IMR-90 (cell line): ENCODE results near the gene ADCY4. TPM values are rescaled to one million over a fixed set of nuclear protein-coding genes. Genes with fewer than 3 reads are reported as not detected.

Experiments
- ATAC-seq: fragments of 200-7000 bp; cut with Tn5 transposase; 2 replicates; pipeline ENCODE4 v1.9.1; 2020; ENCODE audit warnings: low read depth, mild to moderate bottlenecking, moderate library complexity
- BruUV-seq: library from RNA; stranded (reverse); fragments of 400-500 nt; replicated peaks from 2 replicates; lab custom pipeline; 2021; lab: Mats Ljungman, UMichigan
- CTCF ChIA-PET: fragments of 300-600 bp; formaldehyde crosslinking; extraction: SDS; loops from one replicate; lab custom pipeline; 2021; ENCODE audit warnings: antibody characterized with exemption; lab: Yijun Ruan, JAX
- POLR2A ChIA-PET: fragments of 300-600 bp; sonication (Branson Sonifier 250); formaldehyde crosslinking; loops from one replicate; lab custom pipeline; 2022; ENCODE audit warnings: antibody characterized with exemption; ENCODE audit not compliant: unreplicated experiment; lab: Charles Lee
- DNase-seq: peaks from one replicate; pipeline ENCODE4 v3.0.0; 2013
- H2AFZ ChIP-seq: replicated peaks from 2 replicates; pipeline ENCODE3; 2013; ENCODE audit warnings: low read length, mild to moderate bottlenecking; ENCODE audit not compliant: poor library complexity
- H2AK5ac ChIP-seq: 2 replicates; pipeline ENCODE4 v1.6.1; 2013; ENCODE audit warnings: low read depth, low read length, inconsistent platforms
- H2AK9ac ChIP-seq: replicated peaks from 2 replicates; pipeline ENCODE3; 2013; ENCODE audit warnings: mild to moderate bottlenecking, low read depth, low read length, moderate library complexity; ENCODE audit not compliant: poor library complexity
- H2BK120ac ChIP-seq: 2 replicates; pipeline ENCODE4 v1.6.1; 2013; ENCODE audit warnings: low read depth, low read length, inconsistent platforms
- H2BK15ac ChIP-seq: 3 replicates; pipeline ENCODE4 v1.6.1; 2013; ENCODE audit warnings: low read depth, low read length, inconsistent platforms
- H2BK20ac ChIP-seq: 2 replicates; pipeline ENCODE4 v1.6.1; 2013; ENCODE audit warnings: low read depth, mild to moderate bottlenecking, inconsistent platforms, low read length, moderate library complexity
- H2BK5ac ChIP-seq: 2 replicates; pipeline ENCODE4 v1.6.1; 2013; ENCODE audit warnings: mild to moderate bottlenecking, low read depth, low read length, inconsistent platforms; ENCODE audit not compliant: poor library complexity, severe bottlenecking
- H3K14ac ChIP-seq: replicated peaks from 2 replicates; pipeline ENCODE4 v1.6.1; 2013; ENCODE audit warnings: low read depth, low read length, inconsistent platforms
- H3K18ac ChIP-seq: 2 replicates; pipeline ENCODE4 v1.6.1; 2013; ENCODE audit warnings: low read depth, low read length, control low read depth
- H3K23ac ChIP-seq: 2 replicates; pipeline ENCODE4 v1.6.1; 2013; ENCODE audit warnings: low read depth, low read length, inconsistent platforms
- H3K27ac ChIP-seq: 2 replicates; pipeline ENCODE4 v1.5.1; 2013; ENCODE audit warnings: mild to moderate bottlenecking, control low read depth, low read length; ENCODE audit not compliant: insufficient read depth
- H3K27me3 ChIP-seq: 2 replicates; pipeline ENCODE4 v1.6.1; 2013; ENCODE audit warnings: low read length; ENCODE audit not compliant: control insufficient read depth, insufficient read depth
- H3K36me3 ChIP-seq: 2 replicates; pipeline ENCODE4 v1.6.1; 2013; ENCODE audit warnings: low read length, mixed read lengths; ENCODE audit not compliant: control insufficient read depth, insufficient read depth
- H3K4ac ChIP-seq: 2 replicates; pipeline ENCODE4 v1.6.1; 2013; ENCODE audit warnings: low read depth, low read length, inconsistent platforms
- H3K4me1 ChIP-seq: 2 replicates; pipeline ENCODE4 v1.6.1; 2013; ENCODE audit warnings: low read length, mixed read lengths; ENCODE audit not compliant: control insufficient read depth, insufficient read depth
- H3K4me2 ChIP-seq: 2 replicates; pipeline ENCODE4 v1.6.1; 2013; ENCODE audit warnings: low read depth, mild to moderate bottlenecking, control low read depth, low read length, moderate library complexity
- H3K4me3 ChIP-seq: 2 replicates; pipeline ENCODE4 v1.5.1; 2013; ENCODE audit warnings: low read depth, mild to moderate bottlenecking, control low read depth, low read length, moderate library complexity; ENCODE audit not compliant: insufficient read depth
- H3K56ac ChIP-seq: 2 replicates; pipeline ENCODE4 v1.6.1; 2013; ENCODE audit warnings: low read length, inconsistent platforms; ENCODE audit not compliant: insufficient read depth; ENCODE audit errors: extremely low read depth
- H3K79me1 ChIP-seq, 2 experiments: 2 replicates each; pipeline ENCODE4 v1.6.1; 2013; ENCODE audit warnings: low read length in 2 of 2, inconsistent platforms in 1 of 2, low read depth in 1 of 2
- H3K9ac ChIP-seq: 2 replicates; pipeline ENCODE4 v1.6.1; 2013; ENCODE audit warnings: low read depth, low read length, control low read depth
- H3K9me1 ChIP-seq: 2 replicates; pipeline ENCODE4 v1.6.1; 2013; ENCODE audit warnings: low read length, inconsistent platforms; ENCODE audit not compliant: insufficient read depth
- H3K9me3 ChIP-seq: 2 replicates; pipeline ENCODE4 v1.6.1; 2013; ENCODE audit warnings: low read length; ENCODE audit not compliant: control insufficient read depth, insufficient read depth
- H4K20me1 ChIP-seq: 2 replicates; pipeline ENCODE4 v1.6.1; 2013; ENCODE audit warnings: low read length, inconsistent platforms; ENCODE audit not compliant: insufficient read depth
- H4K5ac ChIP-seq: 2 replicates; pipeline ENCODE4 v1.6.1; 2013; ENCODE audit warnings: mild to moderate bottlenecking, low read depth, low read length, control low read depth
- H4K8ac ChIP-seq, 2 experiments: 2 replicates each; pipeline ENCODE4 v1.6.1; 2013; ENCODE audit warnings: low read depth in 2 of 2, low read length in 2 of 2, control low read depth in 1 of 2, inconsistent platforms in 1 of 2
- H4K91ac ChIP-seq: 2 replicates; pipeline ENCODE4 v1.6.1; 2013; ENCODE audit warnings: low read depth, low read length, inconsistent platforms; ENCODE audit not compliant: insufficient read depth
- BHLHE40 ChIP-seq: fragments of 150-350 bp; IDR thresholded peaks from 2 replicates; pipeline ENCODE4 v1.6.1; 2016; ENCODE audit warnings: mild to moderate bottlenecking, low read depth, low read length
- CEBPB ChIP-seq: IDR thresholded peaks from 2 replicates; pipeline ENCODE4 v1.6.1; 2012; ENCODE audit warnings: low read depth, low read length, improper control_type of control experiment
- CHD1 ChIP-seq: IDR thresholded peaks from 2 replicates; pipeline ENCODE4 v1.6.1; 2012; ENCODE audit warnings: low read depth, low read length, improper control_type of control experiment
- CTCF ChIP-seq: conservative IDR thresholded peaks from 2 replicates; pipeline ENCODE4 v1.5.1; 2012; ENCODE audit warnings: mild to moderate bottlenecking, low read depth, low read length, improper control_type of control experiment
- ELK1 ChIP-seq: fragments of 150-350 bp; IDR thresholded peaks from 2 replicates; pipeline ENCODE4 v1.6.1; 2016; ENCODE audit warnings: low read depth, mild to moderate bottlenecking, low read length, moderate library complexity, borderline replicate concordance
- FOS ChIP-seq: fragments of 150-350 bp; IDR thresholded peaks from 2 replicates; pipeline ENCODE4 v1.6.1; 2016; ENCODE audit warnings: low read depth, low read length
- MAFK ChIP-seq: IDR thresholded peaks from 2 replicates; pipeline ENCODE4 v1.6.1; 2012; ENCODE audit warnings: low read depth, low read length, improper control_type of control experiment
- MAZ ChIP-seq: IDR thresholded peaks from 2 replicates; pipeline ENCODE4 v1.6.1; 2012; ENCODE audit warnings: low read depth, mild to moderate bottlenecking, low read length, improper control_type of control experiment, moderate library complexity, borderline replicate concordance
- MXI1 ChIP-seq: IDR thresholded peaks from 2 replicates; pipeline ENCODE4 v1.6.1; 2012; ENCODE audit warnings: low read depth, mild to moderate bottlenecking, low read length, moderate library complexity, borderline replicate concordance
- NFE2L2 ChIP-seq: fragments of 150-350 bp; IDR thresholded peaks from 2 replicates; pipeline ENCODE4 v1.6.1; 2016; ENCODE audit warnings: low read depth, mild to moderate bottlenecking, low read length
- POLR2A ChIP-seq: IDR thresholded peaks from 2 replicates; pipeline ENCODE4 v1.6.1; 2012; ENCODE audit warnings: mild to moderate bottlenecking, low read depth, low read length
- RAD21 ChIP-seq: IDR thresholded peaks from 2 replicates; pipeline ENCODE4 v1.6.1; 2012; ENCODE audit warnings: low read length, improper control_type of control experiment
- RCOR1 ChIP-seq: IDR thresholded peaks from 2 replicates; pipeline ENCODE4 v1.6.1; 2012; ENCODE audit warnings: mild to moderate bottlenecking, low read length, improper control_type of control experiment; ENCODE audit not compliant: insufficient replicate concordance
- RFX5 ChIP-seq: IDR thresholded peaks from 2 replicates; pipeline ENCODE4 v1.8.0; 2012; ENCODE audit warnings: low read depth, mild to moderate bottlenecking, low read length, moderate library complexity
- SMC3 ChIP-seq: fragments of 150-350 bp; IDR thresholded peaks from 2 replicates; pipeline ENCODE4 v1.6.1; 2016; ENCODE audit warnings: low read depth, mild to moderate bottlenecking, antibody characterized with exemption, low read length, moderate library complexity
- USF2 ChIP-seq: fragments of 150-350 bp; IDR thresholded peaks from 2 replicates; pipeline ENCODE4 v1.6.1; 2017; ENCODE audit warnings: mild to moderate bottlenecking, antibody characterized with exemption, low read length, low read depth
- WGBS, 2 experiments: methylation state at CpG; one replicate each; pipeline versions ENCODE4 v1.1.5 to v1.1.7; 2013; ENCODE audit warnings: missing lambda C conversion rate in 2 of 2; ENCODE audit not compliant: insufficient read length in 1 of 2; ENCODE audit errors: extremely low coverage in 2 of 2; 5-methylcytosine and 5-hydroxymethylcytosine counted together
- dilution Hi-C: fragments of 300-500 bp; cut with HindIII; formaldehyde crosslinking; loops from one replicate; pipeline ENCODE4 v1.14.3; 2018; ENCODE audit warnings: low sequenced_read_pairs; ENCODE audit not compliant: unreplicated experiment
- in situ Hi-C: fragments of 300-500 bp; cut with MboI; formaldehyde crosslinking; loops from 3 replicates; pipeline ENCODE4 v1.14.3; 2019; ENCODE audit warnings: low sequenced_read_pairs, inconsistent platforms, mixed read lengths
- intact Hi-C: fragments of 100-400 bp; cut with micrococcal nuclease; formaldehyde crosslinking; loops from 2 replicates; pipeline ENCODE4 v1.10.0; 2022
- polyA plus RNA-seq, 3 experiments: library from polyadenylated mRNA; depleted of rRNA; stranded (reverse); fragments of >200 nt; gene quantifications; 2 replicates each; pipeline ENCODE4 v1.2.3, GENCODE V29; 2012; ENCODE audit warnings: low replicate concordance in 1 of 3
- total RNA-seq: library from RNA; depleted of rRNA; stranded (reverse); fragments of >200 nt; gene quantifications from 2 replicates; pipeline ENCODE4 v1.2.3, GENCODE V29; 2012

ADCY4 gene
- total and polyA plus RNA-seq, 2 of the 4 experiments (the other 2 are of a cell fraction) = not detected

- Histone ChIP-seq H4K8ac (no peak overlapping the region), H3K27me3 (peaks cover 41% of the 10 kb centered on the region), H2BK20ac (no peak overlapping the region), H2BK5ac (no peak overlapping the region), H3K9me3 (no peaks in the 10 kb centered on the region), H4K20me1 (no peaks in the 10 kb centered on the region), H3K23ac (no peak overlapping the region), H3K14ac (no peak overlapping the region), H4K91ac (no peak overlapping the region), H3K4ac (no peak overlapping the region), H3K4me3 (no peak overlapping the region), H3K9me1 (no peaks in the 10 kb centered on the region; the same call in 1 of the 2 replicates), H3K56ac (no peak overlapping the region), H4K5ac (no peak overlapping the region), H2BK120ac (no peak overlapping the region), H3K4me2 (no peak overlapping the region), H3K18ac (no peak overlapping the region), H3K36me3 (no peaks in the 10 kb centered on the region), H2AK5ac (no peak overlapping the region), H3K9ac (no peak overlapping the region), H3K4me1 (no peaks in the 10 kb centered on the region), H2AK9ac (peak overlapping the region; percentile 65), H2BK15ac (no peak overlapping the region), H3K27ac (no peak overlapping the region), H2AFZ (no peak overlapping the region), H3K79me1 (no peaks in the 10 kb centered on the region)
- dilution Hi-C loops (no loop called here), intact Hi-C loops (no loop called here), in situ Hi-C loops (no loop called here)
- CTCF ChIA-PET = interaction anchor here (1.0 kb wide), 1 partner anchor 8 kb away, joined by 3 read pairs; no protein-coding TSS in a partner anchor
- POLR2A ChIA-PET = no interaction called here
- BruUV-seq = no TSS peak
- WGBS, 2 experiments = 78% methylated on average over 1 of the region's 5 CpGs; no CpG with 5 or more reads in 1 of the 2 experiments
- DNase-seq (no peak), ATAC-seq (no peak)
- TF ChIP-seq SMC3 (no peak), MAZ (no peak), USF2 (no peak), RCOR1 (no peak), MXI1 (no peak), NFE2L2 (no peak), FOS (no peak), ELK1 (no peak), RFX5 (no peak), CEBPB (no peak), MAFK (no peak), RAD21 (no peak), CHD1 (no peak), BHLHE40 (no peak), POLR2A (no peak), CTCF (no peak)
These were observed 9.8 kb downstream of the ADCY4 start for GRCh38 chr14:24325041-24325530.
